ENCODE data around the gene KIF26A.

KIF26A gene

GRCh38 chr14:104113631-104114420, 24.6 kb upstream of the KIF26A start:
- no peak for DNase-seq

- no peak for DNase-seq
Measured at GRCh38 chr14:104114421-104115130, 23.8 kb upstream of the KIF26A start.

GRCh38 chr14:104115131-104115600, 23.2 kb upstream of the KIF26A start:
- no peak for DNase-seq

GRCh38 chr14:104115691-104116287, 22.6 kb upstream of the KIF26A start:
- DNase-seq: no peak

GRCh38 chr14:104116288-104116755, 22.1 kb upstream of the KIF26A start:
- DNase-seq: no peak

GRCh38 chr14:104116756-104117340, 21.5 kb upstream of the KIF26A start:
- no peak for DNase-seq

- no peak for DNase-seq
Measured at GRCh38 chr14:104117341-104118005, 20.9 kb upstream of the KIF26A start.

- no peak for DNase-seq
Measured at GRCh38 chr14:104118006-104118844, 20.2 kb upstream of the KIF26A start.

- DNase-seq: no peak
Measured at GRCh38 chr14:104119119-104119487, 19.3 kb upstream of the KIF26A start.

- no peak for DNase-seq
Measured at GRCh38 chr14:104119488-104120251, 18.7 kb upstream of the KIF26A start.

- no peak for DNase-seq
Measured at GRCh38 chr14:104120281-104120741, 18.1 kb upstream of the KIF26A start.

GRCh38 chr14:104121142-104121541, 17.2 kb upstream of the KIF26A start:
- no peak for DNase-seq

GRCh38 chr14:104123879-104124278, 14.5 kb upstream of the KIF26A start:
- no peak for DNase-seq

- DNase-seq: no peak
Measured at GRCh38 chr14:104125011-104125410, 13.4 kb upstream of the KIF26A start.

- DNase-seq: no peak
Measured at GRCh38 chr14:104126753-104127152, 11.6 kb upstream of the KIF26A start.

GRCh38 chr14:104128981-104129380, 9.4 kb upstream of the KIF26A start:
- no peak for DNase-seq

GRCh38 chr14:104129556-104129955, 8.8 kb upstream of the KIF26A start:
- DNase-seq: no peak

GRCh38 chr14:104130974-104131651, 7.3 kb upstream of the KIF26A start:
- peak; percentile 89 for DNase-seq

- DNase-seq: no peak
Measured at GRCh38 chr14:104131968-104132732, 6.2 kb upstream of the KIF26A start.

- DNase-seq: no peak
Measured at GRCh38 chr14:104132981-104133380, 5.4 kb upstream of the KIF26A start.
